HL-60 (cell line): ENCODE results near the gene FGF3.

Source experiments
- DNase-seq, 2 experiments: peaks; one replicate each; pipeline ENCODE4 v3.0.0-alpha.2; 2010 to 2020; ENCODE audit warnings: low read depth in 1 of 2, low spot score in 1 of 2
- H3K27ac ChIP-seq: fragments of 250-450 bp; sonication (Bioruptor Pico); replicated peaks from 2 replicates; pipeline ENCODE4 v1.5.1; 2020; ENCODE audit warnings: mild to moderate bottlenecking, moderate library complexity
- H3K27me3 ChIP-seq: fragments of 250-450 bp; sonication (Bioruptor Pico); 2 replicates; pipeline ENCODE4 v1.5.1; 2021; ENCODE audit warnings: mild to moderate bottlenecking, moderate library complexity; ENCODE audit not compliant: insufficient read depth, poor library complexity, severe bottlenecking
- H3K4me3 ChIP-seq: replicated peaks from 2 replicates; pipeline ENCODE4 v1.5.1; 2011; ENCODE audit warnings: mild to moderate bottlenecking, control low read depth, low read length; ENCODE audit not compliant: insufficient read depth
- CTCF ChIP-seq: IDR thresholded peaks from one replicate; pipeline ENCODE4 v1.5.1; 2011; ENCODE audit warnings: low read length, control low read depth, inconsistent platforms; ENCODE audit not compliant: insufficient read depth
- GABPA ChIP-seq: IDR thresholded peaks from 2 replicates; pipeline ENCODE4 v1.6.1; 2012; ENCODE audit warnings: low read depth
- POLR2AphosphoS5 ChIP-seq: IDR thresholded peaks from 2 replicates; pipeline ENCODE4 v1.6.1; 2012; ENCODE audit warnings: low read depth
- SPI1 ChIP-seq: IDR thresholded peaks from 2 replicates; pipeline ENCODE4 v1.6.1; 2012; ENCODE audit warnings: low read depth, mild to moderate bottlenecking, borderline replicate concordance
- TF ChIP-seq, protein P1 (sequence below): IDR thresholded peaks from 2 replicates; pipeline ENCODE4 v1.6.1; 2012; ENCODE audit warnings: low read depth; ENCODE audit not compliant: insufficient replicate concordance

The FGF3 gene

DNA sequence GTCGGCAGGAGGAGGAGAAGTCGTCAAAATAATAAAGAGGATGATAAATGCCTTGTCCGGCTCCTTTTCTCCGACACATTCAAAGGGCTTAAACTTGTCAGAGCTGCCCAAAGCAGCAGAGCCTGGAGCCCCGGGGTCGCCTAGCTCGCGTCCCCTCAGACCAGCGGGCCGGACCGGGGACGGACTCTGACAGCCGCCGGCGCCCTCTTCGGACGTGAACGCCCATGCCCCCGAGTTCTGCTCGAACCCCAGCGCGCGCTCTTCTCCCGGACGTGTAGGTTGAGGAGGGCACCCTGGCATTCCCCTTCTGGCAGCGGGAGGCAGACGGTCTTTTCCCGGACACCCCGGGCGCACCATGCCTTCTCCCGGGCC is 999 bp downstream of the FGF3 start:
- peaks cover 48% of the 10 kb centered on the region for H3K27me3 ChIP-seq

DNA sequence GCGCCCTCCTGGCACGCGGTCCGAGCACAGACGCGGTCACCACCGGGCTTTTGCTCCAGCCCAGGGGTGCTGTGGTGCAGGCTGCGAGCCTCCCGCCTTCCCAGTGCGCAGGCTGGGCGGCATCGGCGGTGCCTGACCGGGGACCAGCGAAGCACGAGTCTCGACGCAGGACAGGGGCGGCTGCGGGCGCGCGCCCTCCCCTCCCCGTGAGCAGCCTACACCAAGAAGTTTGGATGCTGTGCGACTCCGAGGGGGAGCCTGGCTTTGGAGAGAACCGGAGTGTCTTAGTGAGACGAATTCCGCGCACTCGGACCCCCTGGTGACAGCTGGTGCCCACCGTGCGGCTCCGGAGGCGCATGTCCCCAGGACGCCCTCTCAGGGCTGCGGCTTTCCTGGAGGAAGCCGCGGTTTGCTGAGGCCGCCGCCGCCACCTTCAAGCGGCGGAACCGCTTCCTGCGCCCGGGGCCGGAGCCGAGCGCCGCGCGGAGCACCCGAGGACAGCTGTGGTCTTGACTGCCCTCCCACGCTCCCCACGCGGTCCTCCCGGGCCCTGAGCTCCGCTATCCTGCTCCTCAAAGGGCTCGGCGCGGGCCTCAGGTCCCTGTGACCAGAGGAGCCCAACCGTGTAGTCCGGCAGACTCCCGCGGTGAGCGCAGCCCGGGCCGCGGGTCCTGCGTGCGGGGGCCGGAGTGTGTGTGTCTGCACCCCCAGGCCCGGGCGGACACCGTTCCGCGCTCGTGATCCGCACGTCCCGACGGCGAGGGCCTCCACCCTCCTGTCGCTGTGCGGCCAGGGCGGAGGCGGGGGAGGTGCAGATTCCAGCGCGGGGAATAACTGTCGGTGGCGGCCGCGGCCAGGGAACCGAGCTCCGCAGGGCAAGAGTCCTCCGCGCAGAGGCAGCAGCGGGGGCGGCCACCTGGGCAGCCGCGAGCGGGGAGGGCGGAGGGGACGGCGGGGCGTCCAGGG is 1.7 kb downstream of the FGF3 start:
- DNase-seq: no peak
- Histone ChIP-seq H3K27me3 (peaks cover 48% of the 10 kb centered on the region), H3K4me3 (no peak overlapping the region), H3K27ac (no peak overlapping the region)
- TF ChIP-seq GABPA: no peak
- no peak for TF ChIP-seq CTCF
- no peak for TF ChIP-seq POLR2AphosphoS5
- TF ChIP-seq, protein P1, sequence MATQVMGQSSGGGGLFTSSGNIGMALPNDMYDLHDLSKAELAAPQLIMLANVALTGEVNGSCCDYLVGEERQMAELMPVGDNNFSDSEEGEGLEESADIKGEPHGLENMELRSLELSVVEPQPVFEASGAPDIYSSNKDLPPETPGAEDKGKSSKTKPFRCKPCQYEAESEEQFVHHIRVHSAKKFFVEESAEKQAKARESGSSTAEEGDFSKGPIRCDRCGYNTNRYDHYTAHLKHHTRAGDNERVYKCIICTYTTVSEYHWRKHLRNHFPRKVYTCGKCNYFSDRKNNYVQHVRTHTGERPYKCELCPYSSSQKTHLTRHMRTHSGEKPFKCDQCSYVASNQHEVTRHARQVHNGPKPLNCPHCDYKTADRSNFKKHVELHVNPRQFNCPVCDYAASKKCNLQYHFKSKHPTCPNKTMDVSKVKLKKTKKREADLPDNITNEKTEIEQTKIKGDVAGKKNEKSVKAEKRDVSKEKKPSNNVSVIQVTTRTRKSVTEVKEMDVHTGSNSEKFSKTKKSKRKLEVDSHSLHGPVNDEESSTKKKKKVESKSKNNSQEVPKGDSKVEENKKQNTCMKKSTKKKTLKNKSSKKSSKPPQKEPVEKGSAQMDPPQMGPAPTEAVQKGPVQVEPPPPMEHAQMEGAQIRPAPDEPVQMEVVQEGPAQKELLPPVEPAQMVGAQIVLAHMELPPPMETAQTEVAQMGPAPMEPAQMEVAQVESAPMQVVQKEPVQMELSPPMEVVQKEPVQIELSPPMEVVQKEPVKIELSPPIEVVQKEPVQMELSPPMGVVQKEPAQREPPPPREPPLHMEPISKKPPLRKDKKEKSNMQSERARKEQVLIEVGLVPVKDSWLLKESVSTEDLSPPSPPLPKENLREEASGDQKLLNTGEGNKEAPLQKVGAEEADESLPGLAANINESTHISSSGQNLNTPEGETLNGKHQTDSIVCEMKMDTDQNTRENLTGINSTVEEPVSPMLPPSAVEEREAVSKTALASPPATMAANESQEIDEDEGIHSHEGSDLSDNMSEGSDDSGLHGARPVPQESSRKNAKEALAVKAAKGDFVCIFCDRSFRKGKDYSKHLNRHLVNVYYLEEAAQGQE: no peak
- no peak for TF ChIP-seq SPI1

More for the DNA sequence above, 999 bp downstream of the FGF3 start:
- no peak for DNase-seq
- Histone ChIP-seq H3K27ac (no peak overlapping the region), H3K4me3 (no peak overlapping the region)
- no peak for TF ChIP-seq CTCF
- TF ChIP-seq SPI1: no peak
- TF ChIP-seq POLR2AphosphoS5: no peak
- TF ChIP-seq, protein P1: no peak
- no peak for TF ChIP-seq GABPA

- Histone ChIP-seq H3K27ac (no peak overlapping the region), H3K27me3 (peaks cover 46% of the 10 kb centered on the region), H3K4me3 (no peak overlapping the region)
- TF ChIP-seq POLR2AphosphoS5 (no peak), GABPA (no peak), CTCF (no peak), SPI1 (no peak)
- TF ChIP-seq, protein P1: no peak
- DNase-seq: no peak
Observed at GRCh38 chr11:69816671-69817070, 2.5 kb downstream of the FGF3 start.
